8988T (cell line): ENCODE data around the gene RBMS3.

ENCODE experiments used
- DNase-seq: peaks from one replicate; pipeline ENCODE4 v3.0.0; 2011

Gene RBMS3

GRCh38 chr3:30059240-30059639, 778.4 kb downstream of the RBMS3 start:
- no peak for DNase-seq
